Astrocyte (in vitro differentiated cells and primary cell): Measurements from ENCODE around the gene PSMD12.

ENCODE experiments used
- EZH2 ChIP-seq: IDR thresholded peaks from 2 replicates; pipeline ENCODE4 v1.6.1; 2012; ENCODE audit warnings: mild to moderate bottlenecking, low read length, inconsistent platforms; ENCODE audit not compliant: insufficient read depth
- TF ChIP-seq, protein P1 (sequence below): IDR thresholded peaks from 2 replicates; pipeline ENCODE4 v1.5.1; 2011; ENCODE audit warnings: low read depth, mild to moderate bottlenecking, inconsistent platforms, low read length, moderate library complexity; ENCODE audit not compliant: insufficient read depth

DNA sequence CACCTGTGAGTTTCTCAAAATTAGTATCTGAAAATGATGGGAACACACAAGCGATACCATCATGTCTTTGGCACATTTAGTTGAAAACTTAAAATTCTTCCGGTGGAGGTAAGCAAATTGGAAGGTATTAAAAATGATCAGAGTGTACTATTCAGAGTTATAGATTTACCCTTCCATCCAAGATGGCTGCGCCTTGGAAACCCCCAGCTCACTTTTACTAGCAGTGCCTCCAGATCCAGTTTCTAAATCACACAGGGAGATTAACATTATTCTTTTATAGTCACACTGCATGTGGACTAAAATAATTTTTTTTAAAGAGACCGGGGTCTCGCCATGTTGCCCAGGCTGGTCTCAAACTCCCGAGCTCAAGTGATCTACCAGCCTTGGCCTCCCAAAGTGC, 25.7 kb upstream of the PSMD12 start:
- TF ChIP-seq, protein P1, sequence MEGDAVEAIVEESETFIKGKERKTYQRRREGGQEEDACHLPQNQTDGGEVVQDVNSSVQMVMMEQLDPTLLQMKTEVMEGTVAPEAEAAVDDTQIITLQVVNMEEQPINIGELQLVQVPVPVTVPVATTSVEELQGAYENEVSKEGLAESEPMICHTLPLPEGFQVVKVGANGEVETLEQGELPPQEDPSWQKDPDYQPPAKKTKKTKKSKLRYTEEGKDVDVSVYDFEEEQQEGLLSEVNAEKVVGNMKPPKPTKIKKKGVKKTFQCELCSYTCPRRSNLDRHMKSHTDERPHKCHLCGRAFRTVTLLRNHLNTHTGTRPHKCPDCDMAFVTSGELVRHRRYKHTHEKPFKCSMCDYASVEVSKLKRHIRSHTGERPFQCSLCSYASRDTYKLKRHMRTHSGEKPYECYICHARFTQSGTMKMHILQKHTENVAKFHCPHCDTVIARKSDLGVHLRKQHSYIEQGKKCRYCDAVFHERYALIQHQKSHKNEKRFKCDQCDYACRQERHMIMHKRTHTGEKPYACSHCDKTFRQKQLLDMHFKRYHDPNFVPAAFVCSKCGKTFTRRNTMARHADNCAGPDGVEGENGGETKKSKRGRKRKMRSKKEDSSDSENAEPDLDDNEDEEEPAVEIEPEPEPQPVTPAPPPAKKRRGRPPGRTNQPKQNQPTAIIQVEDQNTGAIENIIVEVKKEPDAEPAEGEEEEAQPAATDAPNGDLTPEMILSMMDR, result no peak
- no peak for TF ChIP-seq EZH2
